ENCODE measurements around the gene CLTB.

CLTB gene

GRCh38 chr5:176342766-176343458, 73.4 kb downstream of the CLTB start:
- no peak for DNase-seq

Data from central memory CD4-positive, alpha-beta T cell (primary cell).